Mesothelial cell of epicardium (in vitro differentiated cells): Measurements from ENCODE around the gene LDLRAD4. TPM values are rescaled to one million over a fixed set of nuclear protein-coding genes. Genes with fewer than 3 reads are reported as not detected.
"Not testable (repeated sequence)": the region's sequence is repeated elsewhere in the genome, so short reads cannot be mapped to it uniquely, and the experiment has no call there.

Experiments used
- DNase-seq, 2 experiments: peaks; one replicate each; pipeline ENCODE4 v3.0.0; 2021; ENCODE audit warnings: low spot score in 2 of 2; ENCODE audit not compliant: unreplicated experiment in 2 of 2
- H3K27ac Mint-ChIP-seq: 2 replicates; pipeline ENCODE4 v1.8.0; 2021; ENCODE audit warnings: mixed read lengths
- H3K27me3 Mint-ChIP-seq: 2 replicates; pipeline ENCODE4 v1.8.0; 2021; ENCODE audit warnings: low read depth, mixed read lengths
- H3K36me3 Mint-ChIP-seq: 2 replicates; pipeline ENCODE4 v1.8.0; 2021; ENCODE audit warnings: mixed read lengths
- H3K4me1 Mint-ChIP-seq: 2 replicates; pipeline ENCODE4 v1.8.0; 2021; ENCODE audit warnings: mixed read lengths
- H3K4me3 Mint-ChIP-seq: 2 replicates; pipeline ENCODE4 v1.8.0; 2021; ENCODE audit warnings: mild to moderate bottlenecking, moderate library complexity, mixed read lengths
- H3K9me3 Mint-ChIP-seq: 2 replicates; pipeline ENCODE4 v1.8.0; 2021; ENCODE audit warnings: mixed read lengths
- CTCF ChIP-seq: fragments of 200-600 bp; sonication (generic); IDR thresholded peaks from one replicate; pipeline ENCODE4 v1.5.0; 2021; ENCODE audit warnings: antibody characterized with exemption; ENCODE audit not compliant: unreplicated experiment
- total RNA-seq: library from RNA; stranded (reverse); gene quantifications from 3 replicates; pipeline ENCODE4 v1.2.1, GENCODE V29; 2021

Gene LDLRAD4
- total RNA-seq, 1 donor from 2014 or later = 29.7 TPM

DNA sequence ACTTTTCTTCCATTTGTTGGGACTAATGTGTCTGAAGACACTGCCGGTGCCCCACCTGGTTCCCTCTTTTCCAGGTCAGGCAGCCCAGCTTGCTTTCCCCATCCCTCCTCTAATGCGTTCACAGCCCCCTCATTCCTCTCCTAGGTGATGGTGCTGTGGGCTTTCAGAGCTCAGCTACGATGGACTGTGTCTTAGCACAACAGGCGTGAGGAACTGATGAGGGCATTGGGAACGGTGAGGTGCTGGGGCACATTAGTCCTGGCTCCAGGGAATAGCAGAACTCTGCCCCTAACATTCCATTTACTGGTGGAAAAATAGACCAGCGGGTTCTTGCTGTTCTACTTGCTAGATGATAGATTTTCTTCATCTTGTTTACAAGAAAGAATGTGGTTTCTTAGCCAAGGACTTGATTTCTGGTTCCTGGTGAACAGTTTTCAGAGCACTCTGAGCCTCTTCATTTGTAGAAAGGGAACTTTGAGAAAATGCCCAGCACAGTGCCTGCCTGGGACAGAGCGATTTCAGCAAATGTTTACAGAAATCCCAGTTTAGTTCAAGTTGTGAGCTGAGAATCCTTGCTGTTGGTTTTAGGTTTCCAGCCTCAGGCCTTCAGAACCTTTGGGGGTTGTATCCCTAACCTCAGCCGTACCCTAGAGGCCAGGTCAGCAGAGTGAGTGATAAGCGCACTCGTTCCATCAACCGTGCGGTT, 42.5 kb downstream of the LDLRAD4 start:
- Mint-ChIP-seq H3K4me3 (no peak overlapping the region), H3K27ac (peak overlapping the region; percentile 60), H3K4me1 (peaks cover 43% of the 10 kb centered on the region), H3K27me3 (peaks cover 4% of the 10 kb centered on the region), H3K36me3 (no peaks in the 10 kb centered on the region), H3K9me3 (no peaks in the 10 kb centered on the region)
- no peak for DNase-seq
- no peak for TF ChIP-seq CTCF

- peaks cover 50% of the 10 kb centered on the region for H3K4me1 Mint-ChIP-seq
- peaks cover 4% of the 10 kb centered on the region for H3K27me3 Mint-ChIP-seq
- H3K36me3 Mint-ChIP-seq = no peaks in the 10 kb centered on the region
- H3K27ac Mint-ChIP-seq = peak overlapping the region; percentile 60
- DNase-seq = no peak
- H3K9me3 Mint-ChIP-seq = no peaks in the 10 kb centered on the region
- H3K4me3 Mint-ChIP-seq = no peak overlapping the region
- TF ChIP-seq CTCF = no peak
Measured at GRCh38 chr18:13261661-13262357, 43.2 kb downstream of the LDLRAD4 start.

DNA sequence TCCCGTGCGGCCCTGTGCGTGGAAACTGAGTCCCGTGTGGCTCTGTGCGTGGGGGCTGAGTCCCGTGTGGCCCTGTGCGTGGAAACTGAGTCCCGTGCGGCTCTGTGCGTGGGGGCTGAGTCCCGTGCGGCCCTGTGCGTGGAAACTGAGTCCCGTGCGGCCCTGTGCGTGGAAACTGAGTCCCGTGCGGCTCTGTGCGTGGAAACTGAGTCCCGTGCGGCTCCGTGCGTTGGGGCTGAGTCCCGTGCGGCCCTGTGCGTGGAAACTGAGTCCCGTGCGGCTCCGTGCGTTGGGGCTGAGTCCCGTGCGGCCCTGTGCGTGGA, 43.8 kb downstream of the LDLRAD4 start:
- peaks cover 55% of the 10 kb centered on the region for H3K4me1 Mint-ChIP-seq
- not testable (repeated sequence) for H3K27ac Mint-ChIP-seq, H3K36me3 Mint-ChIP-seq, DNase-seq, H3K9me3 Mint-ChIP-seq, H3K27me3 Mint-ChIP-seq, H3K4me3 Mint-ChIP-seq

- DNase-seq = no peak
- Mint-ChIP-seq H3K27ac (no peak overlapping the region), H3K27me3 (peaks cover 4% of the 10 kb centered on the region), H3K4me3 (no peak overlapping the region), H3K4me1 (peaks cover 63% of the 10 kb centered on the region), H3K36me3 (no peaks in the 10 kb centered on the region), H3K9me3 (no peaks in the 10 kb centered on the region)
- TF ChIP-seq CTCF = no peak
Measured at GRCh38 chr18:13262839-13263691, 44.5 kb downstream of the LDLRAD4 start.

DNA sequence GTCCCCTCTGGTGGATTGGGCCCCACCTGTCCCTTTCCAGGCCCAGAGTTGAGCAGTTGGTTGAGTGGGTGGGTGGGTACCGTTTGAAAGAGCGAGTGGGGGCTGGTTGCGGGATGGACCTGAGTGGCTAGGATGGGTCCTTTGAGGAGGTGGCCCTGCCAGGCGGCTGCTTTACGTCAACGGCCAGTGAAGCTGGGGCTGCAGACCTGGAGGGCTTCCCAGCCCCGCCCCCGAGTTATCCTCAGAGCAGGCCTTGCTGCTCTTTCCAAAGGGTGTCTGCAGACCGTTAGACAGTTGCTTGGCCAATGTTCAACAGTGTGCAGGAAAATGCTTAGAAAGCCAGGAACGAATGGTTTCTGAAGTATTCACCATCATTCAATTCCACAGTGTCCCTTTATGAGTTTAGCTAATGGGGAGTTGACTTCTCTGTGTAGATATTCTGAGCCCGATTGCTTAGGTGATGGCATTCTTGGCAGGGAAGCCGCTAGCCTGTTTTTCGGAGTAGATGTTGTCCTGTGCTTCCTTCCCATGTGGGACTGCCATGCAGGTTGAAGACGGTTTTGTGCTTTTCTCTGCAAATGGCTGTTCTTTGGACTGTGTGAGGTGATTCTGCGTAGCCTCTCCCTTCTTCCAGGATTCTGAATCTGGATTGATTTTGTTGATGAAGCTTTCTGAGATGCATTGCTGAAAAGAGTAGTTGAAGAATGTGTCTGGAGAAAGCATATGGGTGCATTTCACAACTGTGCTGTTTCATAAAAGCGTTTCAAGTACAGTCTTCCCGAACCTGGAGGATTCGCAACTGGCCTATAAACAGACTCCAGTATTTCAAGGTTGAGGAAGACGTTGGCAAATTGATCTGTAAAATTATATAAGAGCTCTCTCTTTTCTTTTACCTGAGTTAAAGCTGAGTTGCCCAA, 45.8 kb downstream of the LDLRAD4 start:
- no peak for TF ChIP-seq CTCF
- H3K9me3 Mint-ChIP-seq = no peaks in the 10 kb centered on the region
- peaks cover under 1% of the 10 kb centered on the region for H3K27me3 Mint-ChIP-seq
- H3K36me3 Mint-ChIP-seq = no peaks in the 10 kb centered on the region
- H3K27ac Mint-ChIP-seq = peak overlapping the region; percentile 68
- H3K4me3 Mint-ChIP-seq = no peak overlapping the region
- peaks cover 73% of the 10 kb centered on the region for H3K4me1 Mint-ChIP-seq
- DNase-seq = no peak
